ENCODE data around the gene CDC23.
"Not testable (repeated sequence)": the region's sequence is repeated elsewhere in the genome, so short reads cannot be mapped to it uniquely, and the experiment has no call there.

The CDC23 gene, protein sequence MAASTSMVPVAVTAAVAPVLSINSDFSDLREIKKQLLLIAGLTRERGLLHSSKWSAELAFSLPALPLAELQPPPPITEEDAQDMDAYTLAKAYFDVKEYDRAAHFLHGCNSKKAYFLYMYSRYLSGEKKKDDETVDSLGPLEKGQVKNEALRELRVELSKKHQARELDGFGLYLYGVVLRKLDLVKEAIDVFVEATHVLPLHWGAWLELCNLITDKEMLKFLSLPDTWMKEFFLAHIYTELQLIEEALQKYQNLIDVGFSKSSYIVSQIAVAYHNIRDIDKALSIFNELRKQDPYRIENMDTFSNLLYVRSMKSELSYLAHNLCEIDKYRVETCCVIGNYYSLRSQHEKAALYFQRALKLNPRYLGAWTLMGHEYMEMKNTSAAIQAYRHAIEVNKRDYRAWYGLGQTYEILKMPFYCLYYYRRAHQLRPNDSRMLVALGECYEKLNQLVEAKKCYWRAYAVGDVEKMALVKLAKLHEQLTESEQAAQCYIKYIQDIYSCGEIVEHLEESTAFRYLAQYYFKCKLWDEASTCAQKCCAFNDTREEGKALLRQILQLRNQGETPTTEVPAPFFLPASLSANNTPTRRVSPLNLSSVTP

DNA sequence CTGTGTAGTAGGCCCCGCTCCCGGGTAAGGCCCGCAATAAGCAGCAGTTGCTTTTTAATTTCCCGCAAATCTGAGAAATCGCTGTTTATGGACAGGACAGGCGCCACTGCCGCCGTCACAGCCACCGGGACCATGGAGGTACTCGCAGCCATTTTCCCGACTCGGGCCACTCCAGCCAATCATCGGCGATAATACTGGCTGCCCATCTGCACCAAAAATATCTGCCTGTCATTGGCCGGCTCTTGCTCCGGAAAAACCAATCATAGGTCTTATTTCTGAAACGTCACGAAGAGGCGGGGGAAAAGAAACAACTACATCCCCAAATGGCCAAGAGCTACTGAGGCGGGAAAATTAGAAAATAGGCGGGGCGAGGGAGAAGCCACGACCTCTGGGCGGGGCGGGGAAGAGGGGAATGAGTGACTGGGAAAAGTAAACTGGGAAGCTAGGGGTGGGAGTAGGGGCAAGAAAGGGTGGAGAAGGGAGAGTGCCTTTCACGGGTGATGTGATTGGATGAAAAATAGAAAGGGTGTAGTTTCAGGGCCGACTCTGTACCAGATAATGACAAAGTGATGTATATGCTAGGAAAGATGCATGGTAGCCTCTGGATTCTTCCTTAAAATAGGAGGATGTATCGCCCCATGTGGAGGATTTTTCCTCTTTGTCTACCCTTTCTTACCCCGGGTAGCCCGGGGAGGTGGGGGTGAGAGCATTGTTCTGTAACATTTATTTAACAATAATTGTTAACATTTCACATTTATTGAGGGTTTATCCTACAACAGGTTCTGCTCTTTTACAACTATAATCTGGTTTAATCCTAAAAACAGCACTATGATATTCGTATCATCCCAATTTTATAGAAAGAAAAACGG, at the start of gene CDC23:
Gene CDC23, minus strand, starts transcription at position 163 of the 869 bp plus-strand sequence. Its CDS starts 11 bp downstream, at position 152.
- peak; percentile 99 for DNase-seq

DNA sequence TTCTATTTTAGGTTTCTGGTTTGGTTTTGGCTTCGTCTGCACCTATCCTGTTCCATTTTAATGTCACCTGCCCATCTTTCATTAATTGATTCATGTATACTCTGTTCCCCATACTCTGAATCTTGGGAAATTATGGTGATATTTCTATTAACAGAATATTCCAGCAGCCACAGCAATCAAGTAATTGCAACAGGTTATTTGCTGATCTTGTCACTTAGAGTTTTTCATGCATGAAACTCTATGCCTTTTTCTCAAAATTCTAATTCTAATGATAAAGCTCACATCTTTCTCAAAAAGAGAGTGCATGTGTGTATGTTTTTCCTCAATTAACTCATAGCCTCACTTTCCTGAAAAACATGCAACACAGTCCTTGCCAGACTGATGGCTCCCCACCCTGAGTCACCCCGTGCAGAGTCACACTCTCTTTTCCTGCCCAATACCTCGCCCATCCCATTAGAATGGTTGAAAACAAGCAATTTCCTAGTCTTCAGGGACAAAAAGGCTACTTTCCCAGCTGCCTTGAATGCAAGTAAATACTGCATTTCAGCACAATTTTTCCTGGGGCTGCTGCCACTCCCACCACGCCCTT, 45.7 kb upstream of the CDC23 start:
- no peak for DNase-seq

DNA sequence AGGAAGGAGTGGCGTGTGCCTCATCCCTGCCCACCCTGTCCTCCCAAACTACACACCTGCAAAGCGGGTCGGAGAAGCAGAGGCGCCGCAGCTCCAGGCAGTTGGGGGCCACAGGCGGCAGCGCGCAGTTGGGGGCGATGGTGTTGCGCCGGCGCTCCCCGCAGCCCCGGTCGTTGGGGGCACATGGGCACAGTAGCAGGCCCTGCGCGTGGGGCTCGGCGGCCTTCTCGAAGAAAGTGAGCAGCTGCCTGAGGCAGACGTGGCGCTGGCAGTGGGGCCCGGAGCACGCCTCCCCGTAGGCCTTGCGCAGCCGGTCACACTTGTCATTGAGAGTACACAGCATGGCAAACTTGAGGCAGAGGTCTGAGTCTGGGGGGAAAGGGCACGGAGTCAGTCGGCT, 44.5 kb upstream of the CDC23 start:
- no peak for DNase-seq

DNA sequence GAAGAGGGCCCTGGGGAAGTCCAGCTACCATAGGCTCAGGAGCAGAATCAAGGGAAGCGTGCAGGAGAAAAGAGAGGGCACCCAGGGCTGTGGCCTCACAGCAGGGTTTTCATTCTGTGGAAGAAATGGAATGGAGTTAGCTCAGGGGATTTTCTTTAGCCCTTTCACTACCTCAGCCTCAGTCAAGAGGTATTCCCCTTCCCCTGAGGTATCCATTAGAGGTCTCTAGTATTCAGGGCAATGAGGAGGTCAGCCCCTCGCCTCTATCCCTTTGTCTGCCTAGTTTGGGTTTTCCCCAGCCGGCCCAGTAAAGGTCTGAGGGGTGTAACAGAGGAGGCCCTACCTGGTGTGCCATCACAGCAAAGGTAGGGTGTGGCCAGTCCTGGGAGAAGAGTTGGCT, 39.8 kb upstream of the CDC23 start:
- no peak for DNase-seq

DNA sequence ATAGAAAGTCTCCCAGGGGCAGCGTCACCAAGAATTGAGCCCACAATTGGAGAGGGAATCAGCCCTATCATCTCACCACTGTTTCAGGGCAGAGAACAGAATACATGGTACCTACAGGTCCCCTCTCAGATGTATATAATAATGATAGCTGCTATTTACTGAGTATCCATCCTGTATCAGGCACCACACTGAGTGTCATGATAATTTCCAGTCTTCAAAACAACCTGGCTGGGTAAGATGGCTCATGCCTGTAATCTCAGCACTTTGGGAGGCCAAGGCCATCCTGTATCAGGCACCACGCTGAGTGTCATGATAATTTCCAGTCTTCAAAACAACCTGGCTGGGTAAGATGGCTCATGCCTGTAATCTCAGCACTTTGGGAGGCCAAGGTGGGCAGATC, 34.7 kb upstream of the CDC23 start:
- not testable (repeated sequence) for DNase-seq

DNA sequence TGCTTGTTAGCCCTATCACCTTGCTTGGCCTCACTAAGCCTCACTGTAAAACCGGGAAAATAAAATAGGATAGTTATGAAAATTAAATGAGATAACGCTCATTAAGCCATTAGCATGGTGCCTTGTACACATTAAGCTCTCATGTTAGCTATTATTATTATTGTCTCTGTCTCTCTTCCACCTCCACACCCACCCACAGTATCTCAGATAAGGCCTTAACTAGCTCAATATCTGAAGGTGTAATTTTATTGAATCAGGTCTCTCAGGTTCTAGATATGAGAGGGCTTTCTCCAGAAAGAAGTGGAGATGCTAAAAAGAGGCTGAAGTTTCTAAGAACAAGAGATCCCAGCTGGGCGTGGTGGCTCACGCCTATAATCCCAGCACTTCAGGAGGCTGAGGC, 33.7 kb upstream of the CDC23 start:
- DNase-seq: no peak

DNA sequence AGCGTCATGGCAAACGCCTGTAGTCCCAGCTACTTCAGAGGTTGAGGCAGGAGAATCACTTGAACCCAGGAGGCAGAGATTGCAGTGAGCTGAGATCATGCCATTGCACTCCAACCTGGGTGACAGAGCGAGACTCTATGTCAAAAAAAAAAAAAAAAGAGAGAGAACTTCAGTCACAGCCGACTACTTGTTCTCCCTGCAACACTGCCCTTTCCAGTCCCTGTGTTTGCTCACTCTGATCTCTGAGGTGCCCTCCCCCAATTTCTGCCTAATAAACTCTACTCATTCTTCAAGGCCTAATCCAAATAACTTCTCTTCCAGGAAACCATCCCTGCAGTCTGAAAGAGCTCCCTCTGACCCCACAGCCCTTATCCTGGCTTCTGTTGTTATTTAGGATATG, 33.2 kb upstream of the CDC23 start:
- DNase-seq: no peak

DNA sequence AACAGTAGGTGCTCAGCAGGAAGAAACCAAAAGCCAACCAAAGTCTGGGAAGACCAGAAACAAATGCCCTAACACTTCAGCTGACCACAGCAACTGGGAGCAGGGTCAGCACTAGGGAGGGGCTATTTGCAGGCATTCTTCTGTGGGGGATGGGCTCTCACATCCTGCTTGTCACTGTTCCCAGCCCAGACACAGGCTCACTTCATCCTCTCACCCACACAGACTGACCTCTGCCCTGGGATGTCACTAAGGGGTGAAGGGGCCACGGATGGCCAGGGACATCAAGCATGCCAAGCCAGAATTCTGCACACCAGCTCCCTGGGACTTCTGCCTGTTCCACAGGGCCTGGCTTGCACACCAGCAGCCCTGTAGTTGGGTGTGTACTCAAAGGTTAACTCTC, 32.6 kb upstream of the CDC23 start:
- DNase-seq: no peak

DNA sequence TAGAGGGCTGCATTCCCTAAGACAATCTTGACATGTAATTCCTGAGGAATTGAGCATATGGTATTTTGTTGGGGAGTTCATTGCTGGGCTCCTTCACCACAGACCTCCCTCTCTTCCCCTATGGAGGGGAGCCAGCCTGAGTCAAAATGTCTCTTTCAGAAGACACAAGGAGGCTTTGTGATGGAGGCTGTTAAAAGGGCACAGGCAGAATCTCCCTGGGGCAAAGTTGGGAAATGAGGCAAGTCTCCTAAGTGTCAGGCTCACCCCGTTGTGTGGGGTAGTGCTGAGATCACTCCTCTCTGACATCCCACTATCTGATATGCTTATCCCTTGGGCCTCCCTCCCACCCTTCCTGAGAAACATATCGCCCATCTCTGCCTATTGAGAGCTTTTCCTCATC, 30.7 kb upstream of the CDC23 start:
- no peak for DNase-seq

DNA sequence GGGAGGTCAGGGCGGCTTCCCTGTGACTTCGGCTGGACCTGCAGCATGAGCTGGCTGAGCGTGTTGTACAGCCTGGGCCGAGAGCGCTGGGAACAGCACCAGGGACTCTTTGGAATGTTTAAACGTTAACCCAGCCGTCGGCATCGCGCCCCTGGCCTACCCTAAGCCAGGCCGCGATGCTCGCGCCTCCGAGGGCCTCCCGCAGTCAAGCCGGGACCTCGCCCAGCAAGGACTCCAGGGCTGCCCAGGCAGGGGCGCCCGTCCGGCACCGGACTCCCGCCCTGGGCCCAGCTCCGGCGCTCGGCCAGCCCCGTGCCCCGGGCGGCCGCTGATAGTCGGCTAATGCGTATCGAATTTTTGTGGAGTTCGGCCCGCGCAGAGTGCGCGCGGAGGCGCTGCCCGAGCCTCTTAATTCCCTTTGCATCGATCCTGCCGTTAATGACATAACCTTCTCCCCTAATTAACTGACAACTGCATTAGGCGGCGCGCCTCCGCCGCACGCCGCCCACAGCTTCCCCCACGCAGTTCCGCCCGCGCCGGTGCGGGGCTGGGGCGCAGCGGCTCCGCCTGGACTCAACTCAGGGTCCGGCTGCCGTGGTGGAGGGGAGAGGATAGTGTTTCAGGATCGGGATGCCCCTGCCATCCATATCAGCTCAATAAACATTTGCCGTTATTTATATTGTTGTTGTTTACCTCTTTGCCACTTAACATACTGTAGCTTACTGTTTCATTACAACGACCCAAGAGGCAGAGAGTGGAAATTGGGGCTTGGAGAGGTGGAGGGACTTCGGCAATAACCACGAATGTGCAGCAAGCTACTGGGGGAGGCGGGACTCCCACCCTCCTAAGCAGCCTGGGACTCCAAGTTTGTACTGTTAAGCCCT, 28.8 kb upstream of the CDC23 start:
- DNase-seq: peak; percentile 22

DNA sequence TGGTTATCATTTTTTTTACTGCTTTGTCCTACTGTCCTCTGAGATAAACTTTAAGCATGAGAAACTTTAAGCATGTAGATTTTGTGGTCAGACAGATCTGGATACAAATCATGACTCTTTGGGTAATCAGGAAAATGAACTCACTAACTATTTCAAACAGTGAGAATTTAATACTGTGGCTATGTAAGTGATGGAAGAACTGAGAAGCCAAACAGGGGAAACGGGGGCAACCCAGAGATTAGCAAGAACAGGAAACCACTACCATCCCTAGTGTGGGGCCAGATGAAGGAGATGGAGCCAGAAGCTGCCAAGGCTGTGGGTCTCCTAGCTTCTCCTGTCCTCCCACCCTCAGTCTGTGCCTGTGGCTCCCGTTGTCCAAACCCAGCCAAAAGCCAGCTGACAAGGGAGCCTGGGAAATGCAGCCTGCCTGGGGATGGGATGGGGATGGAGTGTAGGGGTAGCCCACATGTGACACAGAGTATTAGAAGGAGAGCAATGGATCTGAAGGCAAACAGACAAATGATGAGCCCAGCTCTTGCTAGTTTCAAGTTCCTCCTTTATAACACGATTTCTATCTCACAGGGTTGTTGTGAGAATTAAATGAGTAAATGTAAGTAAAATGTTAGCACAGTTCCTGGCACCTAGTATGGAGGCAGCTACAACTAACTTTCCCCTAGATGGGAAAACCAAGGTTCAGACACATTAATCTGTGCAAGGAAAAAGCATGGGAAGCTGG, 27.7 kb upstream of the CDC23 start:
- no peak for DNase-seq

DNA sequence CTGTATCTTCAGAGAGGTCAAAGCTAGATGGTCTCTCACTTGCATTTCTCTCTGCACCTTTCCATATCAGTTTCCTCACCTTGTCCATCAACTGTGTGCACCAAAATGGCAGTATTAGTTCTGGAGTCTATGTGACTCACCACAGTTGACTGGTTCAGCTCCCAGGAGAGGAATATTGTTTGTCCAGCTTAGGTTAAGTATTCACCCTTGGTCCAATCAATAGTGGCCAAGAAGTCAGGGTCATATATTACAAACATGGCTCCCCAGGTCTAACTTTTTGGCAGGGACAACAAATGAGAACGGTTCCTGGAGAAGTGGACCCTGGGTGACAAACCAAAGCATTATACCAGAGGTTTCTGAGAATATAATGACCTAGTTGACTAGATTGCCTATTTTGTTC, 24.9 kb upstream of the CDC23 start:
- DNase-seq: no peak

DNA sequence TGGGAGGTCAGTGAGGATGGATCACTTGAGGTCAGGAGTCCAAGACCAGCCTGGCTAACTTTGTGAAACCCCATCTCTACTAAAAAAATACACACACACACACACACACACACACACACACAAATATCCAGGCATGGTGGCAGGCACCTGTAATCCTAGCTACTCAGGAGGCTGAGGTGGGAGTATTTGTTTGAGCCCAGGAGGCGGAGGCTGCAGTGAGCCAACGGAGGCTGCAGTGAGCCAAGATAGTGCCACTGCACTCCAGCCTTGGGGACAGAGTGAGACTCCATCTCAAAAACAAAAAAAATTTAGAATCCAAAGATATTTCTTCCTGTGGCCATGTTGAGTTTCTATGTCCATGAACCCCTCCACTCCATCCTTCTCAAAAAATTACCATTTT, 21.5 kb upstream of the CDC23 start:
- no peak for DNase-seq

DNA sequence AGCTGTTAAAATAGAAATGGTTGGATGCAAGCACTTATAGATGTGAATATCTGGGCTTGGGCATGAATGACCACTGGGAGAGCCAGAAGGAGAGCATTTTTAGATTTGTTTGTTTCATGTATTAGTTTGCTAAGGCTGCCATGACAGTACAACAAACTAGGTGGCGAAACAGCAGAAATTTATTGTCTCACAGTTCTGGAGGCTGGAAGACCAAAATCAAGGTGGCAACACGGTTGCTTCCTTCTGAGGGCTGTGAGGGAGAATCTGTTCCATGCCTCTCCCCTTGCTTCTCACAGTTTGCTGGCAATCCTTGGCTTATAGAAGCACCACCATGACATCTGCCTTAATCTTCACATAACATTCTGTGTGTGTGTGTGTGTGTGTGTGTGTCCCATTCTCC, 20.2 kb upstream of the CDC23 start:
- DNase-seq: no peak

DNA sequence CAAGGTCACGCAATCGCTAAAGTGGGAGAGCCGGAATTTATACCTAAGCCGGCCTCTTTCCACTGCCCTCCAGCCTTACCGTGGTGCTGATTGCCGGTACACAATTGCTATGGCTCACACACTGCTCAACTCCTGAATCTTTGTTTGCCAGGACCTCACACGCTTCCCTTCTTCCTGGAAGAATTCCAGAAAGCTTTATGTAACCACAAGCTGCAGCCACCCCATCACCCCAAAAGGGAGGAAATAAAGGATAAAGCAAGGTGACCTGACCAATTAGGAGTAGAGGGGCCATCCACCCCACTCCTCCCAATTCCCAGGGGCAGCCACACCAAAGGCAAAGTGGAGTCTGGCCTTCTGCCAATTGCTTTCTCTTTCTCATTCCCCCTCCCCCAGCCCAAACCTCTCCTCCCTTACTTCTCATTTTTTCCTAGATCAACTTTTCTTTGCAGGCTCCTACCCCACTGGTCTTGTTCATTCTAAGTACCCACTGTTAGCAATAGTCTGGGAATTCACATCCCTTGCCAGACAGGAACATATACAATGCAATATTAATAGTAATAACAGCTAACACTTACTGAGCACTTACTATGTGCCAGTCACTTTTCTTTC, 18.0 kb upstream of the CDC23 start:
- DNase-seq: peak; percentile 70

DNA sequence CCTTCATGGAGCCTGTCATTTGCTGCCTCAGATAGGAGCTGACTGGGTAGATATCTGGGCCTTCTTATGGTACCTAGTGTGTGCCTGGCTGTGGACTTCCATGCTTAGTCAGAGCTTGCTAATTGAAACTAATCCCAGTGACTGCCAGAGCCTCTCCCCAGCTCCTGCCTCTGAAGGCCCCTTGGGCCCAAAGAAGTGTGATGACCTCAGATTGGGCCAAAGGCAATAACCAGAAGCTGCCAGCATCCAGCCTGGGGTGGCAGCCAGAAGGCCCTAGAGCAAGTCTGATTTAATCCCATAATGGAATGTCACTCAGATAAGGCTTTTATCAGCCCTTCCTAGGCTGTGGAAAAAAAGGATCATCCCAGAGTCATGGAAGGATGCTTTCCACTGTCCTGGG, 17.1 kb upstream of the CDC23 start:
- DNase-seq: peak; percentile 47

DNA sequence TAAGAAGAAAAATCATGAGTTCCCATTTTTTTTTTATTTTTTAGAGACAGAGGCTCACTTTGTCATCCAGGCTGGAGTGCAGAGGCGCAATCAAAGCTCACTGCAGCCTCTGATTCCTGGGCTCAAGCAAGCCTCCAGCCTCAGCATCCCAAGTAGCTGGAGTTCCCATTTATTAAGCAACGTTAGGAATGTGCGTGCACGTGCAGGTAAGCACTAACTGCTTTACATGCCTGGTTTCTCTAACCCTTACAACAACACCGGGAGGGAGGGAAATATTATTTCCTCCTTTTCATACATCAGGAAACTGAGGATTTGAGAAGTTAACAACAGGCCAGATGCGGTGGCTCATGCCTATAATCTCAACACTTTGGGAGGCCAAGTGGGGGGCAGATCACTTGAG, 16.3 kb upstream of the CDC23 start:
- DNase-seq: no peak

DNA sequence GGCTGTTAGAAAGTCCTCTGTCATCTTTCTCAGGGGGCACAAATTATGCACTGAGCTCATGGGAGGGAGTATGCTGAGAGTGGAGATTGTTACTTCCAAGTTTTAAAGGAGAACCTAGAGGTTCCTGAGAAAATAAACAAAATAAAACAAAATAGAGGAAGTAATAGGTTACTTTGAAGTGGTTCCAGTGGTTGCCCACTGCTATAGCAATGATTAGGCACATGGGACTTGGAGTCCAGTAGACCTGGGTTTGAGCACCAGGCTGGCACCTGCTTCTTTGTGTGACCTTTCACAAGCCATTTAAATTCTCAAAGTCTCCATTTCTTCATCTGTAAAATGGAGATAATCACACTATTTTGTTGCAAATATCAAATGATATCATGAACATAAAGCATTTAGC, 13.8 kb upstream of the CDC23 start:
- no peak for DNase-seq

DNA sequence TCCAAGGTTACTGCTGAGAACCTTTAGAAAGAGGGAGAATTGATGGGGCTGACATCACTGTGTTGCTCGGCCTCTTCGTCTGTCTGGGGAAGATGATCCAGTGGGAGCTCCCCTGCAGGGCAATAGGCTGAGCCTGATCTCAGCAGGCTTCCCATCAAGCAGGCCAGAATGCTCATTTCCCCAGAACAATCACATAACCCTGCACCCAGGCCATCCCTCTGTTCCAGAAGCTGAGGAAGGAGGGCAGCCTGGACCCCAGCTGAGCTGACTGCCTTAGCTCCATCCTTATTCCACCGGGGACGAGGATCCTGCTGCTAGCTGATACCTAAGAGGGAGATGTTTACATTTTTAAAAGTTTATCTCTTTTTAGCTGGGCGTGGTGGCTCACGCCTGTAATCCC, 11.6 kb upstream of the CDC23 start:
- no peak for DNase-seq

DNA sequence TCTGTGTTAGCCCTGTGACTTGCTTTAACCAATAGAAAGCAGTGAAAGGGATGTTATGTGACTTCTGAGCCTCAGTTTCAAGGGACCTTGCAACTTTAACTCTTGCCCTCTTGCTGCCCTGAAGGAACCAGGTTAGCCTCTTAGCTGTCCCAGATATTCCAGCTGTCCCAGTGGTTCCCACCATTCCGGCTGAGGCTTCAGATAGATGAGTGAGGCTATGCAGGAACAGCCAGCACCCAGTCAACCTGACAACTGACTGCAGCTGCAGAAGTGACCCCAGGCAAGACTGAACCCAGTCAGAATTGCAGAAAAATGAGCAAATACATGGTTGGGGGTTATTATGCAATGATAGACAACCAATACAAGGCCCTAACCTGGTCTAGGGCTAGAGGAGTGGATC, 10.4 kb upstream of the CDC23 start:
- DNase-seq: no peak

DNA sequence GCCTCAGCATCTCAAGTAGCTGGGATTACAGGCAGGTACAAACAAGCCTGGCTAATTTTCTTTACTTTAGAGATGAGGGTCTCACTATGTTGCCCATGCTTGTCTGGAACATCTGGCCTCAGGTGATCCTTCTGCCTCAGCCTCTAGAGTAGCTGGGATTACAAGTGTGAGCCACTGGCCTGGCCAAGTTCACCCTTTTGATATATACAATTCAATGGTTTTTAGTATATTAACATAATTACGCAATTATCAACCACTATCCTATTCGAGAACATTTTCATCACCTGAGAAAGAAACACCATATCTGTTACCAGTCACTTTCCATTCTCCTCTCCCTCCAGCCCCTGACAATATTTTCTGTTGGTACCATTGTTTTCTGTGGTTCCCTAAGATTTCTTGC, 3.7 kb upstream of the CDC23 start:
- DNase-seq: no peak
